Endometrium (tissue), 2 donors: Measurements from ENCODE around the gene MACF1.
"Not testable (repeated sequence)": the region's sequence is repeated elsewhere in the genome, so short reads cannot be mapped to it uniquely, and the experiment has no call there.

ENCODE experiments used
- FAIRE-seq: peaks from 2 replicates; lab custom pipeline; 2012; peaks lifted over from hg19 to GRCh38; lab: Jason Lieb, UNC
- donor health status: control.
- donor health status: control.

MACF1 gene

GRCh38 chr1:39204441-39205081, at the start of gene MACF1:
Gene MACF1, plus strand, starts transcription at chr1:39204695. Its CDS starts 328 bp downstream, at chr1:39205023.
- FAIRE-seq, result peak; percentile 21

DNA sequence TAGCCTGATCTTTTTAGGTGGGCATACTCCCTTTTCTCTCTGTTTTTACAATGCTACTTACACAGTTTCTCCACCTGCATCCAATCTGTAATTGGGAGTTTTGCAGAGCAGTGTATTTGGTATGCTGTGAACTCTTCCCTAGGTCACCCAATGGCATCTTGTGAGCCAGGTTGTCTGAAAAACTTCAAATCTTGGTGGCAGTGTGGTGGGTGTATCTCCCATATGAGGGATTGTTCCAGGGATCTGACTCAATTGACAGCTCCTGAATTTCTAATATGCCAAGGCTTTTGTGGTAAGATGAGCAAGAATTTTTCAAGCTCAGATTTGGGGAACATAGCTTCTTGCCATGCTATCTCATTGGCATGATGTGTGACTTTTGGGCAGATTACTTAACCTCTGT, 47.2 kb upstream of the MACF1 start:
- FAIRE-seq, result no peak

DNA sequence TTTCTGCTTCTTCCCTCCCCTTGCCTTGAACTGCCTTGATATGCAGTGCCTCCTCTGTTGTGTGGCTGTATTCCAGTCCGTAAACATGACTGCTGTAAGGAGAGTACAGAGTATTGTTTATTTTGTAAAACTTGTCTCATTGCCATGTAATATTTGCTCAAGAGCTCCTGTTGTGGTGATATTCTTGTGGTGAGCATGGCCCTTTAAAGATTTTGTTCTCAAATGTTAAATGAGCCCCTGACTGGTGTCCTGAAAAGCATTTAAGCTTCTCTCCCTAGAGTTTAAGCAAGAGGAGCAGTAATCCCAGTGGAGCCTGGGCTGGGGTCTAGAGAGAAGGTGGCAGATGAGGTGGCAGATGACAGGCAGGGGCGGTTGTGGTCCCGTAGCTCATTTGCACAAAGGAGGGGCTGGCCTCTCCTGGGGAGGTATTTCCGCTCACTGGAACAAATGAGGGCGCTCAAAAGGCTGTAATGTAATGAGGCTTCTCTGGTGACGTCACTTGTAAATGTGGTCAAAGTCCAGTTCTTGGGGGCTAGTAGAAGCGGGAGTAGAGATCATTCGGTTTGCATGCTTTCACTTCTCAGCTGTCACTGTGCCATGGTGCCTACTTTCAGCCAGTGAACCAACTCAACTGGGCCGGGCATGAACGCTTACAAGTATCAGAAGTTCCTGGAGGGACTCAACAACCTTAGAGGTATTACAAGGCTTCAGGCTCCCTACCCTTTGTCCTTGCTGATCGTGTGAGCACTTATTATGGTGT, 46.0 kb upstream of the MACF1 start:
- no peak for FAIRE-seq

GRCh38 chr1:39159224-39160036, 45.1 kb upstream of the MACF1 start:
- no peak for FAIRE-seq

GRCh38 chr1:39160703-39161102, 43.8 kb upstream of the MACF1 start:
- FAIRE-seq, result no peak

GRCh38 chr1:39161811-39162210, 42.7 kb upstream of the MACF1 start:
- not testable (repeated sequence) for FAIRE-seq

GRCh38 chr1:39163469-39163868, 41.0 kb upstream of the MACF1 start:
- no peak for FAIRE-seq

GRCh38 chr1:39164256-39164655, 40.2 kb upstream of the MACF1 start:
- no peak for FAIRE-seq

DNA sequence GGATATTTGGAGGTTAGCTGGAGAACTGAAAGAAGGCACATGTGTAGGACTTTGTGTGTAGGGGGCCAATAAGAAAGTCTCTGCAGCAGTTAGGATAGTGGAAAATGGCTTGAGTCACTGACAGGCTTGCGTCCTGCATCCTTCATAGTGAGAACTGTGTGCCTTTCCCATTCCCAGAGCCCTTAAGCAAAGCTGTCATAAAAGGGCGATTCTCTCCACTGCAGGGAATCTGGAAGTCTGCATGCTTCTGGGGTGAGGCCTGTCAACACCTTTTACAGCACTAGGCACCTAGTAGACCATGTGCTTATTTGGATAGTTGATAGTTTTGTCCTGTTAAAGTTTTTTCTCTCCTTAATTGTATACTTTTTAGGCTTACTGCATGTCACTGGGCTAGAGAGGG, 39.4 kb upstream of the MACF1 start:
- no peak for FAIRE-seq

- no peak for FAIRE-seq
Measured at GRCh38 chr1:39165488-39165887, 39.0 kb upstream of the MACF1 start.

GRCh38 chr1:39167632-39168209, 36.8 kb upstream of the MACF1 start:
- no peak for FAIRE-seq

- FAIRE-seq, result no peak
Measured at GRCh38 chr1:39168301-39169080, 36.0 kb upstream of the MACF1 start.

- FAIRE-seq, result no peak
Measured at GRCh38 chr1:39170731-39171667, 33.5 kb upstream of the MACF1 start.

DNA sequence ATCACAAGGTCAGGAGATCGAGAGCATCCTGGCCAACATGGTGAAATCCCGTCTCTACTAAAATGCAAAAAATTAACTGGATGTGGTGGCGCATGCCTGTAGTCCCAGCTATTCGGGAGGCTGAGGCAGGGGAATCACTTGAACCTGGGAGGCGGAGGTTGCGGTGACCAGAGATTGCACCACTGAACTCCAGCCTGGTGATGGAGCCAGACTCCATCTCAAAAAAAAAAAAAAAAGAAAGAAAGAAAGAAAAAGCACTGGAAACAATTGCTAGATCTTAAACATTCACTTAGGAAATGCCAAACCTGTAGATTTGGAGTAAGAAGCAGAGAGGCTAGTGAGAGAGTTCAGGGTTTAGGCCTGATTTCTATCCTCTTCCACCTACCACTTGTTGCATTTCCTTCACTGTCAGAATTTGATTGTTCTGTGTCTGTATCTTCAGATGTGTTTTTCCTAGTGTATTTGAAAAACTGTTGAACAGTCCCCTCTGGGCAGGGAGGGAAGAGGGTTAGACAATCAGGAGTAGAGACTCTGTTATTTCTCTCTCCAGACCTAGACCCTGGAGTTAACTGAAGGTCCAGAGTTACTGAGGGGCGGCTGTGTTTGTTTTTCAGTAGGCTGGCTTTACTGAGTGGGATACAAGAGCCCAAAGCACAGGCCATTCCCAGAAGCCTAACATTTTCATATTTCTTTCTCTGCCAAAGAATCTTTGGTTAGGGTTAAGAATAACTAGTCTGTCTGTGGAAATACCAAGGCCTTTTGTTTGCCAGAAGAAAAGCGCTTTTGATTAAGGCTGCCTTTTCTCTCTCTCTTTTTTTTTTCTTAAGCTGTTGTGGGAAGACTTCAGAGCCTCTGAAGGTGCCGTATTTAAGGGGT, 31.1 kb upstream of the MACF1 start:
- no peak for FAIRE-seq

DNA sequence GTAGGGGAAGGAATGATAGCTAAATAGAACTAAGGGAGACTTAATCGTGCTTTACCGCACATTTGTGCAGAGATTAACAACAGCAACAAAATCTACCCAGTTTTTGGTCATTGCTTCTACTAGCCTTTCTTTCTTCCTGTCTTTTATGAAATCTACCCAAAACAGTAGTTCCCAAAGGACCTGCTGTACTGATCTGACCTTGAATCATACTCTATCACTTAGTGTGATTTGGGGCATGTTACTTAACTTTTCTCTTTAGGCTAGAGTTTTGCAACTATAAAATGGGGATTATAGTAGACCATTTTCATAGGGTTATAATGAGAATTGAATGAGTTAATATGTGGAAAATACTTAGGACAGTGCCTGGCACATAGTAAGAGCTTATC, 30.5 kb upstream of the MACF1 start:
- FAIRE-seq, result no peak

- no peak for FAIRE-seq
Measured at GRCh38 chr1:39174390-39175081, 30.0 kb upstream of the MACF1 start.

GRCh38 chr1:39177706-39178105, 26.8 kb upstream of the MACF1 start:
- FAIRE-seq, result no peak

DNA sequence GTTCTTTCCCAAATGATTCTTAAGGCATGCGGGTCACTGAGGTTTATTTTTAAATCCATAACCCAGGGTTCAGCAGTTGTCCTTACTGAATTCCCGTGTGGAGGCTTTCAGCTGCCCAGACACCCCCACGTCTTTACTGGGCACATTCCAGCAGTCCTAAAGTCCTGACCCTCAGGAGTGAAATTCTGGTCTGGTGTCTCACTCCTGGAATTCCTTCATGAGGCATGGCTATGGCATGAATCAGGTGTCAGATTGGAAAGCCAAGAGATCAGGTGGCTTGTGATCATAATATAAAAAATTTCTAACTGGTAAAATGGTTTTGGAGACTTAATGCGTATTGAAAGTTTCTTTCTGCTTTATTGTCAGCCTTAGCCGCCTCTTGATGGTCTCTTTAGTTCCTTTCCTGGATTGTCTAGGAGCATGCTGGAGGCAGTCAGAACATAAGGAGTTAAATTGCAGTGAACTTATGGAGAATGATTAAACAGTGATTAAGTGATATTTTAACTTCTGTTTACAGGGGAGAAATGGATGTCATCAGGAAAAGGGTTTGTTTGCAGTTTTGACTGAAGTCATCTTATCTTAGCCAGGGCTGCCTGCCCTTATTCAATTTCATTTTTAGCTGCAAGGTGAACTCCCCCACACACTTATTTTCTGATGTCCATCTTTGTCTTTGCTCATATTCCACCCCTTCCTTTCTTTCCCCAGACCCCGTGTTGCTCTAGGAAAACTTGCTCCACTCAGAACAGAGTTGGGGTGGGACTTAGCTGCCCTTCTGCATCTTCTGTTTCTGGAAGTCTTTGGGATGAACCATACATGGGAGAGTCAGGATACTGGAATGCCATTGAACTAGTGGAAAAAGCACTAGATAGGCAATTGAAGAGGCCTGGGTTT, 25.7 kb upstream of the MACF1 start:
- no peak for FAIRE-seq
